Measurements from ENCODE around the gene TSPAN13.

The TSPAN13 gene

GRCh38 chr7:16728811-16729210 is 24.7 kb upstream of the TSPAN13 start:
- TF ChIP-seq CTCF (IDR thresholded peaks at IDR 0.05; ENCODE audit: low read depth, low read length): no peak
- no peak overlapping the region for H3K4me3 ChIP-seq (replicated peaks in 1 of 2; ENCODE audit: low read depth in 2 of 2, low read length in 2 of 2)
- DNase-seq (ENCODE audit: low read depth in 2 of 2): no peak

- H3K4me3 ChIP-seq (replicated peaks in 1 of 2; ENCODE audit: low read depth in 2 of 2, low read length in 2 of 2): no peak overlapping the region
- no peak for TF ChIP-seq CTCF (IDR thresholded peaks at IDR 0.05; ENCODE audit: low read depth, low read length)
- DNase-seq (ENCODE audit: low read depth in 2 of 2): no peak
Observed at GRCh38 chr7:16729541-16729940, 24.0 kb upstream of the TSPAN13 start.

- TF ChIP-seq CTCF (IDR thresholded peaks at IDR 0.05; ENCODE audit: low read depth, low read length): no peak
- DNase-seq (ENCODE audit: low read depth in 2 of 2): no peak
- no peak overlapping the region for H3K4me3 ChIP-seq (replicated peaks in 1 of 2; ENCODE audit: low read depth in 2 of 2, low read length in 2 of 2)
Observed at GRCh38 chr7:16730937-16731336, 22.6 kb upstream of the TSPAN13 start.

GRCh38 chr7:16732828-16733227 is 20.7 kb upstream of the TSPAN13 start:
- no peak overlapping the region for H3K4me3 ChIP-seq (replicated peaks in 1 of 2; ENCODE audit: low read depth in 2 of 2, low read length in 2 of 2)
- DNase-seq (ENCODE audit: low read depth in 2 of 2): no peak
- no peak for TF ChIP-seq CTCF (IDR thresholded peaks at IDR 0.05; ENCODE audit: low read depth, low read length)

- DNase-seq (ENCODE audit: low read depth in 2 of 2): peak; percentile 19 to 77
- TF ChIP-seq CTCF (IDR thresholded peaks at IDR 0.05; ENCODE audit: low read depth, low read length): no peak
Observed at GRCh38 chr7:16734148-16734726, 19.3 kb upstream of the TSPAN13 start.

GRCh38 chr7:16735020-16735419 is 18.5 kb upstream of the TSPAN13 start:
- no peak for TF ChIP-seq CTCF (IDR thresholded peaks at IDR 0.05; ENCODE audit: low read depth, low read length)
- no peak overlapping the region for H3K4me3 ChIP-seq (replicated peaks in 1 of 2; ENCODE audit: low read depth in 2 of 2, low read length in 2 of 2)
- DNase-seq (ENCODE audit: low read depth in 2 of 2): no peak

More at GRCh38 chr7:16734148-16734726, 19.3 kb upstream of the TSPAN13 start:
- no peak overlapping the region for H3K4me3 ChIP-seq (replicated peaks in 1 of 2; ENCODE audit: low read depth in 2 of 2, low read length in 2 of 2)

Data from cardiac fibroblast (primary cell).